HEK293 (cell line): ENCODE results near the gene AGAP1.

ENCODE experiments used
- REST ChIP-seq: fragments of 450-650 bp; formaldehyde crosslinking; IDR thresholded peaks from 2 replicates; pipeline ENCODE4 v1.5.1; 2016; ENCODE audit warnings: missing biosample characterization, missing genetic modification characterization
- ZNF837 ChIP-seq: fragments of 450-650 bp; formaldehyde crosslinking; IDR thresholded peaks from 2 replicates; pipeline ENCODE4 v1.5.1; 2016; ENCODE audit warnings: missing biosample characterization, missing genetic modification characterization

- TF ChIP-seq REST (tag by site-specific recombination) (no peak), ZNF837 (tag by site-specific recombination) (no peak)
Observed at GRCh38 chr2:235666213-235666781, 172.5 kb downstream of the AGAP1 start.
